ENCODE results near the gene UBE2M.
"Not testable (repeated sequence)": the region's sequence is repeated elsewhere in the genome, so short reads cannot be mapped to it uniquely, and the experiment has no call there.

GRCh38 chr19:58507602-58508223 is 50.7 kb downstream of the UBE2M start:
- TF ChIP-seq EZH2 (IDR thresholded peaks at IDR 0.05; ENCODE audit: insufficient read depth, poor library complexity, severe bottlenecking); EZH2phosphoT487 (IDR thresholded peaks at IDR 0.05; ENCODE audit: insufficient read depth, low read depth): not testable (repeated sequence)

All from GM23248 (cell line).